Measurements from ENCODE around the gene YJEFN3.

The YJEFN3 gene

DNA sequence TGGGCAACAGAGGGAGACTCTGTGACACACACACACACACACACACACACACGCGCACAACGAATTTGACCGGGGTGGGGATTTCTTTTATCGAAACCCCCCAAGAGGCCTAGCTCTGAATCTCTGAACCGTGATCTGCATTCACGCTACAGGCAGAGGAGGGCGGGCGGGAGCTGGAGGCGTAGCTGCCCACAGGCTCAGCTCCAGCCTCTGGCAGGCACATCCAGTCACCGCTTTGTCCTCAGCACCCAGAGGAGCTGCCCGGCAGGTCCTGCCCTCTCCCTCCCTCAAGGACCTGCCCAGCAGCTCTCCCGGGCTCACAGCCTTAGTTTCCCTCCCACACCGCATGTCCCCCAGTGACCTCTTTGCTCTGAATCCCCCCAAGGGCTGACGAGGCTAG lies 29.3 kb downstream of the YJEFN3 start:
- no peak for DNase-seq

- no peak for DNase-seq
Measured at GRCh38 chr19:19558636-19559035, 29.9 kb downstream of the YJEFN3 start.

DNA sequence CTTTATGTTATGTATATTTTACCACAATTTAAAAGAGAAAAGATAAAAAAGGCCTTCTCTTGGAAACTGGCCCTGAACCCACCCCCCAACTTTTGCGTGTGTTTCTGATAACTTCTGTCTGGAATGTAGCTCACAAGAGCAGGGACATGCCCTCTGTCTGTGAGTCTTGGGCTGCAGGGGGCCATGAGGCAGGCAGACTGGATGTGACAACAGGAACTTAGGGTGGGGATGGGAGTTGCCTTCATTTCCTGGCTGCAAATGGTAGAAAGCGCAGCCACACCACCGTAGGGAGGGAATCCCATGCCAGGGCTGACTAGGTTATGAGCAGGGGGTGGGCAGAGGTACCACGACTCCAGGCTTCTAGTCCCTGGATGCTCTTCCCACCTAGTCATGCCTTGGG lies 31.2 kb downstream of the YJEFN3 start:
- no peak for DNase-seq

GRCh38 chr19:19561946-19562664 lies 33.4 kb downstream of the YJEFN3 start:
- DNase-seq, result no peak

DNA sequence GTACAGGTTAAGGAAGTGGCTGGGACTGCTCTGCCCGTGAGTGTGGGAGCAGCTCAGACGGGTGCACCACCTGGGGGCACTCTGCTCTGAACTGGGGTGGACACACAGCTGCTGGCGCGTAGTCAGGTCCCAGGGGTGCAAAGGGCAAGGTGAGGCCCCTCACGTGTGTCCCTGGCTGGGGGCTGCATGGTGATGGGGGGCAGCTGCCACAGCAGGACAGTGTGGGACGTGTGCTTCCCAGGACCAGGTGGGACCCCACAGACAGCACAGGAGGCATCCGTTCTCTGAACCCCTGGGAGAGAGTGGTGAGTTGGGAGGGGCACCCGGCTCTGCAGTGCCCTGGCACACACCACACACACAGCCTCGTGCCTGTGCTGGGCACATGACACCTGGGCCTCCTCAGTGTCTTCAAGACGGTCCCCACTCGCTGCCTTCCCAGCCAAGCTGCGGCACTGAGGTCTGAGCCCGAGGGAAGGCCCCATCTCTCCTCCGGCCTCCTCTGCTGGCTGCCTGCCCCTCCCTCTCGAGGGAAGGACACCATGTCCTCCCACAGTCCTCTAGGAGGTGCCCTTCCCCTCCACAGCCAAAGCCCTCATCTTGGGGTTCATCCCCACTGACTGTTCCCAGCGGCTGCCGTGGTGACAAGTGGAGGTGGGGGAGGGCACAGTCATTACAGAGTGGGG lies 34.1 kb downstream of the YJEFN3 start:
- no peak for DNase-seq

GRCh38 chr19:19563348-19563848 lies 34.7 kb downstream of the YJEFN3 start:
- no peak for DNase-seq

DNA sequence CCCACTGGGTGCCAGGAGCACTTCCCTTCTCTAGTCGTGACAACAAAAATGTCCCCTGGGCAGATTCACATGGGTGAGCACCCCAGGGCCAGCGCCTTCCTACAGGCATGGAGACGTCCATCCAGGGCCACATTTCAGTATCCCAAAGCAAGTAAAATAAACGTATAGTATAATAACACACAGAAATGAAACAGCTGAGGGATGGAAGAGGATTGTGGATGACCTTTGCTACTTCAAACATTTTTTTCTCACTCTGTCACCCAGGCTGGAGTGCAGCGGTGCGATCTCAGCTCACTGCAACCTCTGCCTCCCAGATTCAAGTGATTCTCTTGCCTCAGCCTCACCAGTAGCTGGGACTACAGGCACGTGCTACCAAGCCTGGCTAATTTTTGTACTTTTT lies 37.6 kb downstream of the YJEFN3 start:
- DNase-seq, result no peak

DNA sequence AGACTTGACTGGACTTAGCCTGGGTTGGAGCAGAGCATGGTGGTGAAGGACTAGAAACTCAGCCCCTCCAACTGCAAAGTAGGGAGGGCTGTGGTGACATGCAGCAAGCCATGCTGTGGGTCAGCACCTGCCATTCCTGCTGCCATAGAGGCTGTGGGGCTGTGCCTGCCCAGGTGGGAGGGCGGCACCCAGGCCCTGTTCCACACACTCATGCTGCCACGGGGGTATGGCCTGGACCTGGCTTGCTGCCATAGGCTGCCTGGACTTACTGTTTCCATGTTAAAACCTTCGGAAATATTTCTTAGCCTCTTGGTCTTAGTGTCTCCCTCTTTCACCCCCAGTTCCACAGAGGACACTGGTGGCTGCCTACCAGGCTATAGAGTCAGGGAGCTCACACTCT lies 38.7 kb downstream of the YJEFN3 start:
- DNase-seq, result no peak

- DNase-seq, result no peak
Measured at GRCh38 chr19:19568802-19569756, 40.4 kb downstream of the YJEFN3 start.

- no peak for DNase-seq
Measured at GRCh38 chr19:19570571-19570970, 41.9 kb downstream of the YJEFN3 start.

- DNase-seq, result no peak
Measured at GRCh38 chr19:19571071-19571786, 42.5 kb downstream of the YJEFN3 start.

GRCh38 chr19:19575411-19575810 lies 46.7 kb downstream of the YJEFN3 start:
- no peak for DNase-seq

DNA sequence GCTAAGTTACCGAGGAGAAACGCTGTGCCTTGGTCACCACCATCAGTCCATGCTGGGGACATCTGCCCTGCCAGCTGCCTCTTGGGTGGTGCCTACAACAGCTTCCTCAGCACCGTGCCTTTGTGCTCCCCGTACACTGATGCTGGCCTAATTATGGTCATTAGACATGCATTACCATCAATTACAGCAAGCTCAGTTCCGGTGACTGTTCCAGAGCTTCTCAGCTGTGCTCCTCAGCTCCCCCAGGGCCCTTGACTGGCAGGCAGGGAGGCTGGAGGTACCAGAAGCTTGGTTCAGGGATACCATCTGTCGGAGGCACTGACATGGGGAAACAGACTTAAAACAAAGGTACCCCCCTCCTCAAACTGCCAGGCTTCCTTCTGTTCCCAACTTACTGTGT lies 49.5 kb downstream of the YJEFN3 start:
- no peak for DNase-seq

- no peak for DNase-seq
Measured at GRCh38 chr19:19579533-19580361, 51.0 kb downstream of the YJEFN3 start.

DNA sequence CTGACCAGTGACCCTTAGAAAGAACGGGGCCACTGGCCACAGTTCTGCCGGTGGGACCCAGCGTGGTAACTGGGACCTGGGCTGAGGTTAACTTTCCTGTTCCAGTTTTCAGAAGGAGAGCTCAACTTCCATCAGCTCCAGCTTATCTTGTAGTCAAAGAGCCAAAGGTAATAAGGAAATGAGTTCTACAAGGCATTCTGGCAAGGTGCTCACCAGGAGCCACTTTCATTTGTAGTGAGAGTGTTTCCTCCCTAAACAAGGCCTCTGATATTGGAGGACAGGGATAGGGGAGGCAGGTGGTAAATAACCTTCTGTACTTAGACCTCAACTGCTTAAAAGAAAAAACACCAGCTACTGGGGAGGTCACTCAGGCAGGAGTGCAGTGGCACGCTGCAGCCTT lies 51.7 kb downstream of the YJEFN3 start:
- DNase-seq, result no peak

GRCh38 chr19:19581391-19581790 lies 52.7 kb downstream of the YJEFN3 start:
- DNase-seq, result no peak

DNA sequence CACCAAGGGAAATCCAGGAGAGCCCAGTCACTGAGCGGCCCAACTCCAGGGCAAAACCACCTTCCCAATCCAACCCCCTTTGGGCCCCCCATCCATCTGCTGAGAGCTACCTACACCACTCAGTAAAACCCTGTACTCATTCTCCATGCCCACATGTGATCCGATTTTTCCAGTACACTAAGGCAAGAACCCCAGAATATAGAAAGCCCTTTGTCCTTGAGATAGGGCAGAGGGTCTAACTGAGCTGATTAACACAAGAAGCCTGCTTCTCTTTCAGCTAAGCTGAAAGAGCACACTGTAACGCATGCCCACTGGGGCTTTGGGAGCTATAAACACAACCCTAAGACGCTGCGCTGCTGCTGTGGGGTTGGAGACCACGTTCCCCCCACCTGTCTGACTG lies 53.8 kb downstream of the YJEFN3 start:
- DNase-seq, result no peak

GRCh38 chr19:19584356-19584755 lies 55.6 kb downstream of the YJEFN3 start:
- no peak for DNase-seq

Data from NCI-H2107 (cell line).